ENCODE measurements around the gene ZNF219. TPM values are rescaled to one million over a fixed set of nuclear protein-coding genes. Genes with fewer than 3 reads are reported as not detected.

Gene ZNF219
- total and polyA plus RNA-seq, 2 of the 13 experiments (the other 11 are each of a cell fraction or from before 2014, with no cell fraction given), result 34.5 to 36.6 TPM

DNA sequence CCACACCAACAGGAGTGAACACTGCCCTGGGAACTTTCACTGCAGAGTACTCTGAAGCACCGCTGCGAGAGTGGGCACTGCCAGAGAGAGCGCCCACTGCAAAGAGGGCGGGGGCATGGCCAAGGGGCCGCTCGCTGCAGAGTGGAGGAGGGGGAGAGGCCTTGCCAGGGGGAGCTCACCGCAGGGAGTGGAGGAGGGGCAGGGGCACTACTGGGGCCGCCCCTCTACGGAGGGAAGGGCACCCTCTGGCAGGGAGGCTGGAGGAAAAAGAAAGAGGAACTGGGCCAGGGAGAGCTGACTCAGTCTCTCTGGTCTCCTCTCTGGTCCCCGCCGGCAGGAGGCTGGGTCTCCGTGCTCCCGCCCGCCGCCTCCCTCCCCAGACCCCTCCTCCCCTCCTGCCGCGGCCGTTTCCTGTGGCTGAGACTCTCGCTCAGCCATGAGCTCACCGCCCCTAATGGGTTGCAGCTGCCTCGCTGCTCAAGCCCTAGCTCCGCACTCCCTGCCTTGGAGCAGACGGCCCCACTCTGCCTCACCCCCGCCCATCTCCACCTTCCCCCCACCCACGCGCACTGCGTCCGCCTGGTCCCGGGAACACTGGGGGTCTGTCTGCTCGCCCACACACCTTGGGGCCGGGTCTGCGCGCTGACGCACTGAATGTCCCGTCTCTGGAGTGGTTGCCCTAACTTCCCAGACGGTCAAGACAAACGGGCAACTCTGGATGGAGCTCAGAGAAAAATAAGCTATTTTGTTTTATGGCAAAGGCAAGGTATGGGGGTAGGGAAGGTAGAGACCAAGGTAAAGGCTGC is 27.0 kb downstream of the ZNF219 start:
- intact Hi-C loops (cut with micrococcal nuclease; ENCODE audit: unreplicated experiment), result no loop called here
- H3K9ac ChIP-seq (ENCODE audit: insufficient read depth, low read depth, low read length), result peak overlapping the region; percentile 80
- POLR2A ChIA-PET, result interaction anchor here (0.6 to 6.7 kb wide), 23 partner anchors 8 to 729 kb away, joined by 3 to 141 read pairs (median 14); partner anchors contain the start of genes NDRG2, PIP4P1, RNASE8 and TMEM253
- H3K4me2 ChIP-seq (ENCODE audit: low read depth, low read length), result peak overlapping the region; percentile 87
- peaks cover 13 to 24% of the 10 kb centered on the region in 2 experiments for H3K36me3 ChIP-seq (replicated peaks in 1 of 2; ENCODE audit: control insufficient read depth in 1 of 2, insufficient read depth in 2 of 2, low read length in 2 of 2)
- peak; percentile 23 for ATAC-seq
- H4K20me1 ChIP-seq (ENCODE audit: insufficient read depth, low read length), result no peaks in the 10 kb centered on the region
- FAIRE-seq, result no peak
- CTCF ChIA-PET (ENCODE audit: low intra/inter-chr PET ratio, low total read pairs), result interaction anchor here (5.8 to 7.5 kb wide), 4 partner anchors 18 to 57 kb away, joined by 35 to 135 read pairs (median 60); no protein-coding TSS in a partner anchor
- peak overlapping the region; percentile 86 to 90 (median 87) for H3K4me3 ChIP-seq (replicated peaks in 1 of 3; ENCODE audit: insufficient read depth in 1 of 3, low read depth in 2 of 3, low read length in 3 of 3)
- no peak overlapping the region for H2AFZ ChIP-seq (ENCODE audit: low read length)
- H3K27me3 ChIP-seq (ENCODE audit: control insufficient read depth in 1 of 2, insufficient read depth in 2 of 2, low read length in 2 of 2), result peaks cover 0 to 7% of the 10 kb centered on the region in 2 experiments; a peak in 1 of 5 replicates
- WGBS (ENCODE audit: low lambda C conversion rate), result 36% methylated on average over 28 of the region's 37 CpGs
- in situ Hi-C loops (cut with HindIII; ENCODE audit: extremely low pct_ligation_motif_present, low pct_unique_long_range_greater_than_20kb), result no loop called here
- peaks cover 6% of the 10 kb centered on the region for H3K79me2 ChIP-seq (ENCODE audit: insufficient read depth, low read length)
- peak overlapping the region; percentile 77 for H3K27ac ChIP-seq (ENCODE audit: extremely low read length, insufficient read depth, low read length)
- H3K9me3 ChIP-seq (ENCODE audit: low read length), result no peaks in the 10 kb centered on the region
- H3K4me1 ChIP-seq (ENCODE audit: insufficient read depth, low read length), result peaks cover 53% of the 10 kb centered on the region
- no TSS peak for BruUV-seq (replicated peaks)
- peak; percentile 56 for DNase-seq (ENCODE audit: low spot score)
- TF ChIP-seq ZSCAN29 (CRISPR knock-in tag; conservative IDR thresholded peaks at IDR 0.05) (no peak), ZNF616 (CRISPR knock-in tag; IDR thresholded peaks at IDR 0.05; ENCODE audit: low read depth) (no peak), ZMYM3 (CRISPR knock-in tag; IDR thresholded peaks at IDR 0.05) (peak; percentile 12; the same call in 1 of the 2 replicates), HCFC1 (IDR thresholded peaks at IDR 0.05; ENCODE audit: low read depth, low read length) (no peak), GATAD1 (CRISPR knock-in tag; IDR thresholded peaks at IDR 0.05) (no peak), ZBTB8A (CRISPR knock-in tag; IDR thresholded peaks at IDR 0.05; ENCODE audit: borderline replicate concordance, low read depth) (no peak), TCF12 (IDR thresholded peaks at IDR 0.05) (no peak), TCF12 (CRISPR knock-in tag; IDR thresholded peaks at IDR 0.05) (peak; percentile 13; the same call in 1 of the 2 replicates), CAMTA2 (CRISPR knock-in tag; IDR thresholded peaks at IDR 0.05; ENCODE audit: borderline replicate concordance) (no peak), RBM22 (optimal IDR thresholded peaks at IDR 0.05; ENCODE audit: low read length) (no peak), AGO2 (optimal IDR thresholded peaks at IDR 0.05; ENCODE audit: low read depth, low read length) (no peak), ZNF230 (CRISPR knock-in tag; IDR thresholded peaks at IDR 0.05) (no peak), ATF7-NPFF (CRISPR knock-in tag; IDR thresholded peaks at IDR 0.05; ENCODE audit: low read depth) (0 out of 2 replicates have a peak, but pooled peaks have one; percentile 23), LCORL (IDR thresholded peaks at IDR 0.05) (no peak), LCORL (CRISPR knock-in tag; IDR thresholded peaks at IDR 0.05) (peak; percentile 48; the same call in 1 of the 2 replicates)
- TF ChIP-seq, protein P1, sequence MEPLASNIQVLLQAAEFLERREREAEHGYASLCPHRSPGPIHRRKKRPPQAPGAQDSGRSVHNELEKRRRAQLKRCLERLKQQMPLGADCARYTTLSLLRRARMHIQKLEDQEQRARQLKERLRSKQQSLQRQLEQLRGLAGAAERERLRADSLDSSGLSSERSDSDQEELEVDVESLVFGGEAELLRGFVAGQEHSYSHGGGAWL (CRISPR knock-in tag; IDR thresholded peaks at IDR 0.05), result peak; percentile 88; the same call in 1 of the 2 replicates
- TF ChIP-seq, protein P2, sequence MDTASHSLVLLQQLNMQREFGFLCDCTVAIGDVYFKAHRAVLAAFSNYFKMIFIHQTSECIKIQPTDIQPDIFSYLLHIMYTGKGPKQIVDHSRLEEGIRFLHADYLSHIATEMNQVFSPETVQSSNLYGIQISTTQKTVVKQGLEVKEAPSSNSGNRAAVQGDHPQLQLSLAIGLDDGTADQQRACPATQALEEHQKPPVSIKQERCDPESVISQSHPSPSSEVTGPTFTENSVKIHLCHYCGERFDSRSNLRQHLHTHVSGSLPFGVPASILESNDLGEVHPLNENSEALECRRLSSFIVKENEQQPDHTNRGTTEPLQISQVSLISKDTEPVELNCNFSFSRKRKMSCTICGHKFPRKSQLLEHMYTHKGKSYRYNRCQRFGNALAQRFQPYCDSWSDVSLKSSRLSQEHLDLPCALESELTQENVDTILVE (CRISPR knock-in tag; IDR thresholded peaks at IDR 0.05), result no peak
- TF ChIP-seq, protein P3, sequence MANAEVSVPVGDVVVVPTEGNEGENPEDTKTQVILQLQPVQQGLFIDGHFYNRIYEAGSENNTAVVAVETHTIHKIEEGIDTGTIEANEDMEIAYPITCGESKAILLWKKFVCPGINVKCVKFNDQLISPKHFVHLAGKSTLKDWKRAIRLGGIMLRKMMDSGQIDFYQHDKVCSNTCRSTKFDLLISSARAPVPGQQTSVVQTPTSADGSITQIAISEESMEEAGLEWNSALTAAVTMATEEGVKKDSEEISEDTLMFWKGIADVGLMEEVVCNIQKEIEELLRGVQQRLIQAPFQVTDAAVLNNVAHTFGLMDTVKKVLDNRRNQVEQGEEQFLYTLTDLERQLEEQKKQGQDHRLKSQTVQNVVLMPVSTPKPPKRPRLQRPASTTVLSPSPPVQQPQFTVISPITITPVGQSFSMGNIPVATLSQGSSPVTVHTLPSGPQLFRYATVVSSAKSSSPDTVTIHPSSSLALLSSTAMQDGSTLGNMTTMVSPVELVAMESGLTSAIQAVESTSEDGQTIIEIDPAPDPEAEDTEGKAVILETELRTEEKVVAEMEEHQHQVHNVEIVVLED (CRISPR knock-in tag; IDR thresholded peaks at IDR 0.05; ENCODE audit: borderline replicate concordance), result no peak
- TF ChIP-seq, protein P4, sequence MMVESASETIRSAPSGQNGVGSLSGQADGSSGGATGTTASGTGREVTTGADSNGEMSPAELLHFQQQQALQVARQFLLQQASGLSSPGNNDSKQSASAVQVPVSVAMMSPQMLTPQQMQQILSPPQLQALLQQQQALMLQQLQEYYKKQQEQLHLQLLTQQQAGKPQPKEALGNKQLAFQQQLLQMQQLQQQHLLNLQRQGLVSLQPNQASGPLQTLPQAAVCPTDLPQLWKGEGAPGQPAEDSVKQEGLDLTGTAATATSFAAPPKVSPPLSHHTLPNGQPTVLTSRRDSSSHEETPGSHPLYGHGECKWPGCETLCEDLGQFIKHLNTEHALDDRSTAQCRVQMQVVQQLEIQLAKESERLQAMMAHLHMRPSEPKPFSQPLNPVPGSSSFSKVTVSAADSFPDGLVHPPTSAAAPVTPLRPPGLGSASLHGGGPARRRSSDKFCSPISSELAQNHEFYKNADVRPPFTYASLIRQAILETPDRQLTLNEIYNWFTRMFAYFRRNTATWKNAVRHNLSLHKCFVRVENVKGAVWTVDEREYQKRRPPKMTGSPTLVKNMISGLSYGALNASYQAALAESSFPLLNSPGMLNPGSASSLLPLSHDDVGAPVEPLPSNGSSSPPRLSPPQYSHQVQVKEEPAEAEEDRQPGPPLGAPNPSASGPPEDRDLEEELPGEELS (CRISPR knock-in tag; IDR thresholded peaks at IDR 0.05), result 0 out of 2 replicates have a peak, but pooled peaks have one; percentile 8

All from HepG2 (cell line).